GM18498 (cell line): ENCODE data around the gene CLDN22.
"Not testable (repeated sequence)": the region's sequence is repeated elsewhere in the genome, so short reads cannot be mapped to it uniquely, and the experiment has no call there.

Source experiments
- ATAC-seq: cut with Tn5 transposase; IDR thresholded peaks from one replicate; pipeline ENCODE4 v1.9.1; 2021; ENCODE audit warnings: mild to moderate bottlenecking, moderate library complexity; ENCODE audit not compliant: unreplicated experiment

The CLDN22 gene

GRCh38 chr4:183347566-183347965 lies 27.5 kb upstream of the CLDN22 start:
- no peak for ATAC-seq

- no peak for ATAC-seq
These were observed 27.1 kb upstream of the CLDN22 start for GRCh38 chr4:183347146-183347545.

GRCh38 chr4:183345261-183345660 lies 25.2 kb upstream of the CLDN22 start:
- ATAC-seq: no peak

GRCh38 chr4:183344523-183345255 lies 24.6 kb upstream of the CLDN22 start:
- no peak for ATAC-seq

GRCh38 chr4:183343730-183344129 lies 23.7 kb upstream of the CLDN22 start:
- no peak for ATAC-seq

- no peak for ATAC-seq
These were observed 22.8 kb upstream of the CLDN22 start for GRCh38 chr4:183342541-183343533.

- no peak for ATAC-seq
These were observed 17.8 kb upstream of the CLDN22 start for GRCh38 chr4:183337833-183338232.

- ATAC-seq: no peak
These were observed 17.3 kb upstream of the CLDN22 start for GRCh38 chr4:183337349-183337748.

GRCh38 chr4:183335369-183335940 lies 15.4 kb upstream of the CLDN22 start:
- ATAC-seq: no peak

GRCh38 chr4:183333983-183334382 lies 13.9 kb upstream of the CLDN22 start:
- no peak for ATAC-seq

- no peak for ATAC-seq
These were observed 13.1 kb upstream of the CLDN22 start for GRCh38 chr4:183333202-183333601.

- no peak for ATAC-seq
These were observed 12.4 kb upstream of the CLDN22 start for GRCh38 chr4:183332447-183332846.

- ATAC-seq: no peak
These were observed 10.8 kb upstream of the CLDN22 start for GRCh38 chr4:183330841-183331240.

- ATAC-seq: no peak
These were observed 10.1 kb upstream of the CLDN22 start for GRCh38 chr4:183329954-183330742.

GRCh38 chr4:183329244-183329643 lies 9.2 kb upstream of the CLDN22 start:
- no peak for ATAC-seq

- no peak for ATAC-seq
These were observed 8.8 kb upstream of the CLDN22 start for GRCh38 chr4:183328832-183329231.

GRCh38 chr4:183327827-183328226 lies 7.8 kb upstream of the CLDN22 start:
- ATAC-seq: no peak

GRCh38 chr4:183326853-183327252 lies 6.8 kb upstream of the CLDN22 start:
- no peak for ATAC-seq

GRCh38 chr4:183326387-183326786 lies 6.3 kb upstream of the CLDN22 start:
- not testable (repeated sequence) for ATAC-seq

- no peak for ATAC-seq
These were observed 4.5 kb upstream of the CLDN22 start for GRCh38 chr4:183324619-183325018.

GRCh38 chr4:183324056-183324455 lies 4.0 kb upstream of the CLDN22 start:
- not testable (repeated sequence) for ATAC-seq
